HG03521 (cell line): ENCODE measurements around the gene MCM5.
A peak's percentile ranks its signal among the peaks of the same experiment; 100 is the strongest.

Experiments used
- ATAC-seq: cut with Tn5 transposase; IDR thresholded peaks from one replicate; pipeline ENCODE4 v1.9.1; 2021; ENCODE audit warnings: mild to moderate bottlenecking, moderate library complexity; ENCODE audit not compliant: unreplicated experiment

MCM5 gene

DNA sequence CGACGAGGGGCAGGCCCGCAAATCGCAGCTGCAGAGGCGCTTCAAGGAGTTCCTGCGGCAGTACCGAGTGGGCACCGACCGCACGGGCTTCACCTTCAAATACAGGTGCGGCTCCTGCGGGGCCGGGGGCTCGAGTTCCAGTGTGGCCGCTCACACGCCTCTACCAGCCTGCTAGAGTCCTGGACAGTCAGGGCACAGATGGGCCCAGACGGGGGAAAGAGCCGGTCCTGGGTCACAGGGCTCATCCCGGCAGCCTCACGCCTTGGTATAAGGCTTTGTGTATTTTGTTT, 506 bp downstream of the MCM5 start:
- ATAC-seq: peak; percentile 12

- no peak for ATAC-seq
Observed at GRCh38 chr22:35401863-35402262, 1.9 kb downstream of the MCM5 start.

- no peak for ATAC-seq
Observed at GRCh38 chr22:35403356-35403755, 3.4 kb downstream of the MCM5 start.

GRCh38 chr22:35404176-35404575, 4.2 kb downstream of the MCM5 start:
- no peak for ATAC-seq

GRCh38 chr22:35406443-35406842, 6.5 kb downstream of the MCM5 start:
- ATAC-seq: no peak

GRCh38 chr22:35407362-35407761, 7.4 kb downstream of the MCM5 start:
- ATAC-seq: no peak

DNA sequence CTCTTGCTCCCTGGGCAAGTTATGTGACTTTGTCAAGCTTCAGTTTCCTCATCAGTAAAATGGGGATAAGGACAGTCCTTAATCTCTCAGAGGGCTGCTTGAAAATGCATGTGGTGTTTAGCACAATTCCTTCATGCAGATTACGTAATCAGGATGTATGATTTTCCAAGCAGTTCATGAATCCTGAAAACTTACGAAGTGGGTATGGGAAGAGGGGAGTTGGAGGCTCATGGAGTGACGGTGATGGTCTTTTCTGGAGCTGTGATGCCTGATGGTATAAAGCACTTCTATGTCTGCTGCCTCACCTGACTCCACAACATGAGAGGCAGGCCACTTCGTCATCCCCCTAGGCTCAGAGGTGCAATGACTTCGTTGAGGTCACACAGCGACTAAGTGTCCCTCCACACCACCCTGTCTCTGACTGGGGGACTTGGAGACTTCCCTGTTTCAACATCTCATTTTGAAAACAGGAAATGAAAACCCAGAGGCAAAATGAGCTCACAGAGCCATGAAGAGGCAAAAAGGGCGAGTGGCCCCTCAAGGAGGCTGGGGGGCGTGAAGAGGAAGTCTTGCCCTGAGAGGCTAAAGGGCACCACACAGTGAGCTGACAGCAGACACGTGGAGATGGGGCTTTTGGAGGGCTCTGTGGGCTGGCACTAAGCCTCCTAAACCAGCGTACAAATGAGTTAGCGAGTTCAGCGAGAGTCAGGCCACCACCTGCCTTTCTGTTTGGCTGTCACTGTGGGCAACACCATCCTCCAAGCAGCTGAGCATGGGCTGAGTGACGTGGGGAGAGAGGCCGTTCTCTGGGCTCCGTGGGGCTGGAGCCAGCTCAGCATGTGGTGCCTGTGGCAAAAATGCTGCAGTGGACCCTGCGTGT, 10.1 kb downstream of the MCM5 start:
- ATAC-seq: peak; percentile 61

DNA sequence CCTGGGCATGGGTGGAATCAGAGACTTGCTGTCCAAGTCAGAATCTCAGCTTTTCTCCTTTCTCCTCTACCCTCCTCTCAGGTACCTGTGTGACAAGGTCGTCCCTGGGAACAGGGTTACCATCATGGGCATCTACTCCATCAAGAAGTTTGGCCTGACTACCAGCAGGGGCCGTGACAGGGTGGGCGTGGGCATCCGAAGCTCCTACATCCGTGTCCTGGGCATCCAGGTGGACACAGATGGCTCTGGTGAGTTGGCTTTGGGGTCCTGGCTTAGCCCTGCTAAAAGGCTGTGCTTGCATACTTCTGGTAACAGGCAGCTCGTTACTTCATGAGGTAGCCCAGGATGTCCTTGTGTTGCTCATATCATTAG, 10.7 kb downstream of the MCM5 start:
- ATAC-seq: no peak

DNA sequence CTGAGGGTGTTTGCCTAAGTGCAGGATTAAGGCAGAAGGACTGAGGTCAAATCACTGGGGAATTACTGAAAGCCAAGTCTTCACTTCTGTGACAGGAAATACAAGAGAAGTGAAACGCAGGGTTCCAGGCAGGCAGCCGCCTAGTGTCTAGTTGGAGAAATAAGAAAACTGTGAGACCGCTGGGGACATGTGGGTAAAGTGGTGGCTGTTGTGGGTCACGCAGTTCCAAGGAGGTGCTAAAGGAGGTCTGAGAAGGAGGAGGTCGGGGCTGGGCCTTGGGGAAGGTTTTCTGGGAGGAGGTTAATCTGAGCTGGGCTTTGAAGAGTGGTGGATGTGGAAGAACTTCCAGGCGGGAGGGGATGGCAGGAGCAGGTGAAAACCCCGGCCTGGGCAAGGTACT, 11.2 kb downstream of the MCM5 start:
- ATAC-seq: no peak

- ATAC-seq: no peak
Observed at GRCh38 chr22:35413624-35414023, 13.7 kb downstream of the MCM5 start.

- ATAC-seq: no peak
Observed at GRCh38 chr22:35417606-35418005, 17.7 kb downstream of the MCM5 start.

DNA sequence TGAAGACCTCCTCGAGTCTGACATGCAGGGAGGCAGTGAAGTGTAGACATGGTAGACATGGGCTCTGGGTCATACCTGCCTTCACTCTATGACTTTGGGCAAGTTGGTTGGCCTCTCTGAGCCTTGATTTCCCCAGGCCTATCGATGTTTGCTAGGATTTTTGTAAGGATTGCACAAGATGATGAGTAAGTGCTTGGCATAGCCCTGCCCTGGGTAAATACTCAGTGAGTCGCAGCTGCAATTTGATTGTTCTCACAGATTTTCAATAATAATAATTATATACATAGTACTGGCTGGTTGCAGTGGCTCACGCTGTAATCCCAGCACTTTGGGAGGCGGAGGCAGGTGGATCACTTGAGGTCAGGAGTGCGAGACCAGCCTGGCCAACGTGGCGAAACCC, 18.1 kb downstream of the MCM5 start:
- no peak for ATAC-seq

- no peak for ATAC-seq
Observed at GRCh38 chr22:35418731-35419130, 18.8 kb downstream of the MCM5 start.

- ATAC-seq: no peak
Observed at GRCh38 chr22:35419756-35420155, 19.8 kb downstream of the MCM5 start.

DNA sequence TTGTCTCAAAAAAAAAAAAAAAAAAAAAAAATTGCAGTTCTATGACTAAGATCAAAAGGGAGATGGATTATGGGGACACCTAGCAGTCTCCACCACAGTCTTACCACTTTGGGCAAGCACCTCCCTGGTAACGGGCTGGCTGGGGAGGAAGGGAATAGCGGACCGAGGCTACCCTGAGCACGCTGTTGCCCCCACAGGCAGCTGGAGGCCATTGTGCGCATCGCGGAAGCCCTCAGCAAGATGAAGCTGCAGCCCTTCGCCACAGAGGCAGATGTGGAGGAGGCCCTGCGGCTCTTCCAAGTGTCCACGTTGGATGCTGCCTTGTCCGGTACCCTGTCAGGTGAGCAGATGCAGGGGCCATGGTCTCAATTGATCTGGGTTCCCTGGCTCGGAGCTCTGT, 21.2 kb downstream of the MCM5 start:
- ATAC-seq: no peak

- no peak for ATAC-seq
Observed at GRCh38 chr22:35422145-35422544, 22.2 kb downstream of the MCM5 start.

DNA sequence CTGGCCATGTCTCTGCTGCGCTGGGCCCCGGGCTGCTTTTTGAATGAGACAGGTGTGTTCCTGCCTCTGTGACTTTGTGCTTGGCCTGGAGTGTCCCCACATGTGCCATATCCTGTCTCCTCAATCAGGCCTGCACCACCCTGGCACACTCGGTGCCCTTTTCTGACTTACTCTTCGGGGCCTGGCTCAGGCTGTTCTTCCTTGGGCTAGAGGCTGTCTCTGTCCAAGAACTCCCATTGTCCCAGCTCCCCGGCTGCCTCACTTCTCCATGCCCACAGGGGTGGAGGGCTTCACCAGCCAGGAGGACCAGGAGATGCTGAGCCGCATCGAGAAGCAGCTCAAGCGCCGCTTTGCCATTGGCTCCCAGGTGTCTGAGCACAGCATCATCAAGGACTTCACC, 23.0 kb downstream of the MCM5 start:
- ATAC-seq: no peak

GRCh38 chr22:35424081-35424480, 24.1 kb downstream of the MCM5 start:
- no peak for ATAC-seq

GRCh38 chr22:35424761-35425160, 24.8 kb downstream of the MCM5 start:
- ATAC-seq: no peak

DNA sequence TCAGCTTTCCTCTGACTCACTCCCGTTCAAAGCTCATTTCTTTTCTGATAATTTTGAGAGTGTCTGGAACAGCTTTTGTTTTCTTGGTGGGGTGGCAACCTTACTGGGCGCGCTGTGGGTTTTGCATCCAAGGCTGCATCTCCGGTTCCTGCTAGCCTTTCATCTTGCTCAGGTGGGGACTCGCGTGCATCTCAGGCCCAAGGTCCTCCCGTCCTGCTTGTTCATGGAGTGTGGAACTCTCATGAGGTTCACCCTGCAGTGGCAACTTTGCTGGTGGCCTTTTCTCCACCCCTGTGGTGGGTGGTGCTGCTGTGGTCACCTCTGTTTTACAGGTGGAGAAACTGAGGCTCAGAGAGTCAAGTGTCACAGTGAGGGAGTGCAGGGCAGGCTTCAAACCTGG, 25.6 kb downstream of the MCM5 start:
- ATAC-seq: no peak

DNA sequence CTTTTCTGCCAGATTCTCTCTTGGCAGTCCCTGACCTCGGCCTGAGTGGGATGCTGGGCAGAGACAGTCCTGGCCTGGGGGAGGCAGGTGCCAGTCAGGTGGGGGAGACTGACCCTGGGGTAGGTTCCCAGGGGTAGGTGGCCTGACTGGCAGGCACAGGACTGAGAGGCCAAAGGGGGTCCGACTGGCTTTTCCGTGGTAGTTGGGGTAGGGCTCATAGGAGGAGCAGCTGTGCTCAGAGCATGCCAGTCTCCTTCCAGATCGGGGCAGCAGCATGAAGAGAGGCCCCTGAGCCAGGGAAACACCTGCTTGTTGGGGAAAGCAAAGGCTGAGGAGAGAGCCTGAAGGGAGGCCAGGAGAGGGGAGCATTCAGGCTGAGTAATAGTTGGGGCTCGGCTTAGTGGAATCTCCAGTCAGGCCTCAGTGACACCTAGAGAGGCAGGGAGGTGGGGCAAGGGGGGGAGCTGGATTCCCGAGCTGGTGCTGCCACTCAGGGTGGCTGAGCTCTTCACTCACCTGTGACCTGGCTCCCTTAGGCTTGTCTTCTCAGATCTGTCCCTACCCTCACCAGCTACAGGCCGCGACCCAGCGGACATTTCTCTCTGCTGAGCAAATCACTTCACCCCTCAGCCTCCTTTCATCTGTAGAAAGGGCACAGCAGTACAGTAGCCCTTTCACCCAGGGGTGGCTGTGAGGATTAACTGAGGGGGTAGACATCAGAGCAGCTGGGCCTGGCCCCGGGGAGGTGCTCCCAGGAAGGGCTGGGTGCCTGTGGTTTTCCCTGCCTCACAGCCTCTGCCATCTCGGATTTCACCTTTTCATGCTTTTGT, 26.2 kb downstream of the MCM5 start:
- no peak for ATAC-seq

DNA sequence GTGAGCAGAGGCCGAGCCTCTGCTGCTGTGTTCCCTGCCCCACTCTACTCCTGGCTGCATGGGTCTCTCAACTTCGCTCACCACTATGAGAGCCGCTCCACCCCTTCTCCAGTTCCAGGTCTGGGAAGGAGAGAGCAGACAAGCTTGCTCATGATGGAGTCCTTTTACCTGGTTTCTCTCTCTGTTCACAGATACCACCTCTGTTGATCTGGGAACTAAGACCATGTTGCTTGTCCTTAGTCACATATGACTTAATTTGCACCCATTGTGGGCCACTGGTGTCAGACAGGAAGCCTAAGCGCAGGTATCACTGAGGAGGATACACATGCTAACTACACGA, 26.8 kb downstream of the MCM5 start:
- no peak for ATAC-seq
